Left lung (tissue), 10 donors: Measurements from ENCODE around the gene PTPRN2. TPM values are rescaled to one million over a fixed set of nuclear protein-coding genes. Genes with fewer than 3 reads are reported as not detected.
A peak's percentile ranks its signal among the peaks of the same experiment; 100 is the strongest.

Experiments
- ATAC-seq: fragments of 200-7000 bp; cut with Tn5 transposase; one replicate; pipeline ENCODE4 v1.9.1; 2020; ENCODE audit warnings: moderate library complexity
- DNase-seq, 4 donors: peaks; one replicate each; pipeline ENCODE4 v3.0.0-alpha.2; 2013 to 2020
- H3K27ac ChIP-seq, 2 donors: fragments of 200-600 bp; sonication (generic) in 1 of 2; one replicate each; pipeline versions ENCODE4 v1.5.0 to v1.8.0; 2020 to 2021
- H3K27me3 ChIP-seq, 2 donors: fragments of 200-600 bp; sonication (generic) in 1 of 2; one replicate each; pipeline versions ENCODE4 v1.5.0 to v1.8.0; 2020 to 2021
- H3K36me3 ChIP-seq, 2 donors: fragments of 200-600 bp; sonication (generic) in 1 of 2; one replicate each; pipeline versions ENCODE4 v1.5.0 to v1.8.0; 2020 to 2021
- H3K4me1 ChIP-seq, 2 donors: fragments of 200-600 bp; one replicate each; pipeline ENCODE4 v1.8.0; 2021
- H3K4me3 ChIP-seq, 2 donors: fragments of 200-600 bp; sonication (generic) in 1 of 2; one replicate each; pipeline versions ENCODE4 v1.5.0 to v1.8.0; 2020 to 2021; ENCODE audit warnings: mild to moderate bottlenecking in 1 of 2
- H3K9me3 ChIP-seq, 2 donors: fragments of 200-600 bp; sonication (generic) in 1 of 2; one replicate each; pipeline versions ENCODE4 v1.5.0 to v1.8.0; 2020 to 2021
- CTCF ChIP-seq, 2 donors: fragments of 200-600 bp; sonication (generic) in 1 of 2; IDR thresholded peaks; one replicate each; pipeline versions ENCODE4 v1.5.0 to v1.8.0; 2021; ENCODE audit warnings: antibody characterized with exemption in 2 of 2
- intact Hi-C, 2 donors: fragments of 100-400 bp; cut with DNase I; formaldehyde crosslinking; loops; one replicate each; pipeline versions ENCODE4 v1.11.2 to v1.14.2; 2022
- polyA plus RNA-seq, 6 donors: library from polyadenylated mRNA; unstranded; fragments of 120-200 nt; gene quantifications; one replicate each; pipeline ENCODE4 v1.2.1, GENCODE V29; 2013; ENCODE audit not compliant: insufficient read length in 6 of 6
- total RNA-seq, 2 donors: library from RNA; stranded (reverse); fragmentation: NEBNext Ultra II Directional; extraction: Animal tissue kit (Norgen Biotek cat#: 25700); gene quantifications; one replicate each; pipeline ENCODE4 v1.2.1, GENCODE V29; 2021
- donor health status: DM: no; HTN: yes; CAD: no.
- donor health status: DM: no; HTN: no; CAD: no.

Gene PTPRN2
- total and polyA plus RNA-seq, 8 donors, result 4.0 to 7.8 (median 6.8) TPM

GRCh38 chr7:157523766-157524421 lies 1063.7 kb downstream of the PTPRN2 start:
- peaks cover 0 to 19% of the 10 kb centered on the region in 2 donors for H3K27me3 ChIP-seq
- ATAC-seq (no peak), DNase-seq (peak in 1 of 4 donors; percentile 26)
- H3K36me3 ChIP-seq, result no peaks in the 10 kb centered on the region
- no peaks in the 10 kb centered on the region for H3K4me1 ChIP-seq
- H3K27ac ChIP-seq, result no peak overlapping the region
- no peak for TF ChIP-seq CTCF (IDR thresholded peaks at IDR 0.05)
- H3K9me3 ChIP-seq, result no peaks in the 10 kb centered on the region
- intact Hi-C loops, result no loop called here
- no peak overlapping the region for H3K4me3 ChIP-seq

- no peaks in the 10 kb centered on the region for H3K36me3 ChIP-seq
- intact Hi-C loops, result no loop called here
- H3K27me3 ChIP-seq, result peaks cover 0 to 19% of the 10 kb centered on the region in 2 donors
- ATAC-seq, result no peak
- no peak for TF ChIP-seq CTCF (IDR thresholded peaks at IDR 0.05)
- H3K4me3 ChIP-seq, result no peak overlapping the region
- DNase-seq, result peak in 1 of 4 donors; percentile 26
- H3K4me1 ChIP-seq, result no peaks in the 10 kb centered on the region
- no peak overlapping the region for H3K27ac ChIP-seq
- H3K9me3 ChIP-seq, result no peaks in the 10 kb centered on the region
These were observed 1064.3 kb downstream of the PTPRN2 start for GRCh38 chr7:157523371-157523765.

- no peaks in the 10 kb centered on the region for H3K9me3 ChIP-seq
- H3K4me3 ChIP-seq, result no peak overlapping the region
- intact Hi-C loops, result no loop called here
- no peaks in the 10 kb centered on the region for H3K4me1 ChIP-seq
- ATAC-seq (no peak), DNase-seq (peak in 1 of 4 donors; percentile 23)
- no peak overlapping the region for H3K27ac ChIP-seq
- H3K36me3 ChIP-seq, result no peaks in the 10 kb centered on the region
- H3K27me3 ChIP-seq, result peaks cover 0 to 19% of the 10 kb centered on the region in 2 donors
- TF ChIP-seq CTCF (IDR thresholded peaks at IDR 0.05), result no peak
These were observed 1064.7 kb downstream of the PTPRN2 start for GRCh38 chr7:157522954-157523353.

- H3K4me1 ChIP-seq, result no peaks in the 10 kb centered on the region
- H3K36me3 ChIP-seq, result no peaks in the 10 kb centered on the region
- TF ChIP-seq CTCF (IDR thresholded peaks at IDR 0.05), result no peak
- DNase-seq, result peak in 1 of 4 donors; percentile 17
- H3K9me3 ChIP-seq, result no peaks in the 10 kb centered on the region
- peaks cover 0 to 23% of the 10 kb centered on the region in 2 donors for H3K27me3 ChIP-seq
- intact Hi-C loops, result no loop called here
- H3K4me3 ChIP-seq, result no peak overlapping the region
- ATAC-seq, result no peak
- H3K27ac ChIP-seq, result no peak overlapping the region
These were observed 1065.4 kb downstream of the PTPRN2 start for GRCh38 chr7:157522189-157522588.

- Histone ChIP-seq H3K4me3 (no peak overlapping the region), H3K4me1 (no peaks in the 10 kb centered on the region), H3K9me3 (no peaks in the 10 kb centered on the region), H3K36me3 (no peaks in the 10 kb centered on the region), H3K27ac (no peak overlapping the region), H3K27me3 (peaks cover 0 to 28% of the 10 kb centered on the region in 2 donors)
- no peak for TF ChIP-seq CTCF (IDR thresholded peaks at IDR 0.05)
- intact Hi-C loops, result no loop called here
- ATAC-seq, result no peak
- peak in 1 of 4 donors; percentile 18 for DNase-seq
These were observed 1065.9 kb downstream of the PTPRN2 start for GRCh38 chr7:157521752-157522151.
